Measurements from ENCODE around the gene ARAP2. TPM values are rescaled to one million over a fixed set of nuclear protein-coding genes. Genes with fewer than 3 reads are reported as not detected.

Gene ARAP2
- total RNA-seq, 1 donor from 2014 or later: 9.2 TPM

DNA sequence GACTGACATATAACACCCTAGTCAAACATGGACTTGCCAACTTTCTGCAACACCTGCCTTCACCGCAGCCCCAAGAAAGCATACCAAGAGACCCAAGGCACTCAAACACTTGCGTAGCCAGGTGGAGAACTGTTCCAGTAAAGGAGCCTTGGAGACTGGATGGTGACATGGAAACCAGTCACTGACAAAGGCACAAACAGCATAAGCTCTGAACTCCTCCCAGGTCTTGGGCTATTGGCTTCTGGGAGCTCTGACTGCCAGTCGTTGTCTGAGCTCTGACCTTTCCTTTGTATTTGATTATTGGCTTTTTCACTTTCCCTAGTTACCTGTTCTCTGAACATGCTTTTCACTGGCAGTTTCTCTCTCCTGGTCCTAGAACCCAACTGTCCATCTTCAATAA is 38.3 kb downstream of the ARAP2 start:
- TF ChIP-seq, protein P1, sequence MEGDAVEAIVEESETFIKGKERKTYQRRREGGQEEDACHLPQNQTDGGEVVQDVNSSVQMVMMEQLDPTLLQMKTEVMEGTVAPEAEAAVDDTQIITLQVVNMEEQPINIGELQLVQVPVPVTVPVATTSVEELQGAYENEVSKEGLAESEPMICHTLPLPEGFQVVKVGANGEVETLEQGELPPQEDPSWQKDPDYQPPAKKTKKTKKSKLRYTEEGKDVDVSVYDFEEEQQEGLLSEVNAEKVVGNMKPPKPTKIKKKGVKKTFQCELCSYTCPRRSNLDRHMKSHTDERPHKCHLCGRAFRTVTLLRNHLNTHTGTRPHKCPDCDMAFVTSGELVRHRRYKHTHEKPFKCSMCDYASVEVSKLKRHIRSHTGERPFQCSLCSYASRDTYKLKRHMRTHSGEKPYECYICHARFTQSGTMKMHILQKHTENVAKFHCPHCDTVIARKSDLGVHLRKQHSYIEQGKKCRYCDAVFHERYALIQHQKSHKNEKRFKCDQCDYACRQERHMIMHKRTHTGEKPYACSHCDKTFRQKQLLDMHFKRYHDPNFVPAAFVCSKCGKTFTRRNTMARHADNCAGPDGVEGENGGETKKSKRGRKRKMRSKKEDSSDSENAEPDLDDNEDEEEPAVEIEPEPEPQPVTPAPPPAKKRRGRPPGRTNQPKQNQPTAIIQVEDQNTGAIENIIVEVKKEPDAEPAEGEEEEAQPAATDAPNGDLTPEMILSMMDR (IDR thresholded peaks at IDR 0.05; ENCODE audit: unreplicated experiment): no peak
- Mint-ChIP-seq H3K9me3 (ENCODE audit: low read depth) (no peaks in the 10 kb centered on the region), H3K4me1 (ENCODE audit: low read depth) (peaks cover 11% of the 10 kb centered on the region), H3K27ac (no peak overlapping the region), H3K27me3 (no peaks in the 10 kb centered on the region), H3K4me3 (ENCODE audit: low read depth) (no peak overlapping the region), H3K36me3 (ENCODE audit: insufficient read depth) (peaks cover 4% of the 10 kb centered on the region)
- no peak for DNase-seq (ENCODE audit: low spot score, unreplicated experiment)

GRCh38 chr4:36198861-36199260 is 45.5 kb downstream of the ARAP2 start:
- Mint-ChIP-seq H3K27me3 (no peaks in the 10 kb centered on the region), H3K27ac (no peak overlapping the region), H3K4me3 (ENCODE audit: low read depth) (no peak overlapping the region), H3K9me3 (ENCODE audit: low read depth) (no peaks in the 10 kb centered on the region), H3K36me3 (ENCODE audit: insufficient read depth) (peaks cover 1% of the 10 kb centered on the region), H3K4me1 (ENCODE audit: low read depth) (no peaks in the 10 kb centered on the region)
- TF ChIP-seq, protein P1 (IDR thresholded peaks at IDR 0.05; ENCODE audit: unreplicated experiment): no peak
- DNase-seq (ENCODE audit: low spot score, unreplicated experiment): no peak

DNA sequence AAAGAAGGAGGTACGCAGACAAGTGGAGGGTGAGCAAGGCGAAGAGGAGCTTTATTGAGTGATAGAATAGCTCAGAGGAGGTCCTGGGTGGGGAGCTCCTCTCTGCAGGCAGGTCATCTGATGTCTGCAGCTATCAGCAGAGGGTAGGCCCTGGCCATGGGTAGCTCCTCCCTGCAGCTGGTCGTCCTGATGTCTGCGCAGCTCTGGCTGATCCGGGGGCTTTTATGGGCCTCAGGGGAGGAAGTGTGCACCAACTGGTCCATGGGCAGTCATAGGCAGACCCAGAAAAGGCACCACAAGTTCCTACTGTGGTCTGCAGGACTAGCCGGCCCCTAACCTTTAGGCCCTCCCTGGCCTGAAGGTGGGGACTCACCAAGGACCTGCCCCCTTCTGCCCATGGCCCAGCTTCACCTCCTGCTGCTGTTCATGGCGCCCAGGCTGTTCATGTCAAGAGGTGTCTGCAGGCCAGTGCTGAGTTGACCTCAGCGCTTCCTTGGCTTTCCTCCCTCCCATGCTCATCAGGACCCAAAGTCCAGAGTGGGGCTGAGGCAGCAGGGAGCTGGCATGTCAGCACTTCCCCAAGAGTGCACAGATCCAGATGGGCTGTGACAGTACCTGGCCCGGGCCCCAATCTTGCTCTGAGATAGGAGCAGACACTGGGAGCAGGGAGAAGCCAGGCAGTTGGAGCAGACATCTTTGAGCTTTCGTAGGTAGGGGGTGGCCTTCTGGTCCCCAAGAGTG is 46.1 kb downstream of the ARAP2 start:
- Mint-ChIP-seq H3K9me3 (ENCODE audit: low read depth) (no peaks in the 10 kb centered on the region), H3K36me3 (ENCODE audit: insufficient read depth) (no peaks in the 10 kb centered on the region), H3K4me3 (ENCODE audit: low read depth) (no peak overlapping the region), H3K27ac (no peak overlapping the region), H3K27me3 (no peaks in the 10 kb centered on the region), H3K4me1 (ENCODE audit: low read depth) (no peaks in the 10 kb centered on the region)
- TF ChIP-seq, protein P1 (IDR thresholded peaks at IDR 0.05; ENCODE audit: unreplicated experiment): no peak
- DNase-seq (ENCODE audit: low spot score, unreplicated experiment): no peak

- no peak overlapping the region for H3K27ac Mint-ChIP-seq
- no peaks in the 10 kb centered on the region for H3K9me3 Mint-ChIP-seq (ENCODE audit: low read depth)
- H3K36me3 Mint-ChIP-seq (ENCODE audit: insufficient read depth): no peaks in the 10 kb centered on the region
- TF ChIP-seq, protein P1 (IDR thresholded peaks at IDR 0.05; ENCODE audit: unreplicated experiment): no peak
- DNase-seq (ENCODE audit: low spot score, unreplicated experiment): no peak
- H3K4me3 Mint-ChIP-seq (ENCODE audit: low read depth): no peak overlapping the region
- H3K4me1 Mint-ChIP-seq (ENCODE audit: low read depth): no peaks in the 10 kb centered on the region
- H3K27me3 Mint-ChIP-seq: no peaks in the 10 kb centered on the region
Observed at GRCh38 chr4:36197501-36197900, 46.8 kb downstream of the ARAP2 start.

DNA sequence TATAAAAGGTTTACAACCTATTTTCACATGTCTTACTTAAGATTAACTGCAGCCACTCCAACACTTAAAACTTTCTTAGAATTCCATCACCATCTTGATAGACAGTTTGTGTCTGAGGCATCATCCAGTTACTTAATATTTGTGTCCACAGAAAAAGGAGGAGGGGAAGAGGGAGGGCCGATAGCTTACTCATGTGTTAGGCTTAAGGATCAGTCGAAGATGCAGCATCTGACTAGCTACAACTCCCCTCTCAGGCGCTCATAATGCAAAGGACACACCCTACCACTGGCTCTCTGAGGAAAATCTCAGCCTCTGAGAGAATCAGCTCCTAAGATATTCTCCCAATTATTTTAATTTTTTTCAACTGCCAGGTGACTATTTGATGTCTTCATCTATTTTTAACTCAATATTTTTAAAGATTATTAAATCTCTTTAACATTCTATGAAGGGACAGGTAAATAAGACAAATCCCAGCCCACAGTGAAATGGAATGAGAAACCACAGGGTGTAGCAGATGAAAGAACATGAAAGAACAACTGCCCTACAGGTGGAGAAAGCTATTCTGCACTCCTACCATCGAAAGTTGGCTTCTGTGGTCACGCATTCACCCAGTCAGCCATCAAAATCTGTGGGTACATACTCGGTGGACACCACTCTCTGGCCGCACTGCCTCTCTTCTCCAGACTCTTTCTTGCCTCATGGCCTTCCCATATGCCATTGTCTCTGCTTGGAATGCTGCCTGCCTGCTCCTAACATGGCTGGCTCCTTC is 48.0 kb downstream of the ARAP2 start:
- Mint-ChIP-seq H3K27me3 (no peaks in the 10 kb centered on the region), H3K27ac (no peak overlapping the region), H3K4me1 (ENCODE audit: low read depth) (no peaks in the 10 kb centered on the region), H3K9me3 (ENCODE audit: low read depth) (no peaks in the 10 kb centered on the region), H3K36me3 (ENCODE audit: insufficient read depth) (no peaks in the 10 kb centered on the region), H3K4me3 (ENCODE audit: low read depth) (no peak overlapping the region)
- TF ChIP-seq, protein P1 (IDR thresholded peaks at IDR 0.05; ENCODE audit: unreplicated experiment): no peak
- no peak for DNase-seq (ENCODE audit: low spot score, unreplicated experiment)

Measured in progenitor cell of endocrine pancreas (in vitro differentiated cells).